SK-N-SH (cell line): ENCODE results near the gene NFKBIA. TPM values are rescaled to one million over a fixed set of nuclear protein-coding genes. Genes with fewer than 3 reads are reported as not detected.

ENCODE experiments used
- CTCF ChIA-PET: fragments of 300-600, 350-600 bp; formaldehyde crosslinking; extraction: SDS; loops from one replicate; lab custom pipeline; 2021; lab: Yijun Ruan, JAX
- POLR2A ChIA-PET: fragments of 350-600 bp; sonication (Branson Sonifier 250); formaldehyde crosslinking; extraction: SDS; loops from one replicate; lab custom pipeline; 2020; ENCODE audit warnings: antibody characterized with exemption, inconsistent platforms; lab: Yijun Ruan, JAX
- DNase-seq: peaks from one replicate; pipeline ENCODE4 v3.0.0; 2012
- H2AFZ ChIP-seq: fragments of 200-600 bp; sonication (generic); 2 replicates; pipeline ENCODE4 v1.8.1; 2016; ENCODE audit warnings: antibody characterized with exemption, mild to moderate bottlenecking, low read depth
- H3F3A ChIP-seq: fragments of 200-600 bp; sonication (generic); replicated peaks from 2 replicates; pipeline ENCODE3; 2016; ENCODE audit warnings: antibody characterized with exemption, mild to moderate bottlenecking; ENCODE audit not compliant: insufficient read depth
- H3K27ac ChIP-seq, 2 experiments: fragments of 200-500 bp in 1 of 2; fragments of 200-600 bp in 1 of 2; sonication (Bioruptor generic) in 1 of 2; sonication (generic), shearing (Covaris generic) in 1 of 2; 2 replicates each; pipeline versions ENCODE4 v1.5.1 to v1.6.1; 2014 to 2016; ENCODE audit warnings: low read depth in 2 of 2, inconsistent platforms in 1 of 2, low read length in 1 of 2, mild to moderate bottlenecking in 1 of 2, mixed read lengths in 1 of 2
- H3K27me3 ChIP-seq: fragments of 200-600 bp; sonication (generic), shearing (Covaris generic); 2 replicates; pipeline ENCODE4 v1.6.1; 2016; ENCODE audit warnings: mixed run types; ENCODE audit not compliant: insufficient read depth
- H3K36me3 ChIP-seq, 2 experiments: fragments of 200-500 bp in 1 of 2; fragments of 200-600 bp in 1 of 2; sonication (Bioruptor generic) in 1 of 2; sonication (generic) in 1 of 2; replicated peaks in 1 of 2; 2 replicates each; pipeline versions ENCODE3 to v1.5.1; 2014 to 2016; ENCODE audit warnings: low read length in 1 of 2, mild to moderate bottlenecking in 1 of 2; ENCODE audit not compliant: insufficient read depth in 2 of 2, control insufficient read depth in 1 of 2
- H3K4me1 ChIP-seq, 2 experiments: fragments of 200-500 bp in 1 of 2; fragments of 200-600 bp in 1 of 2; sonication (Bioruptor generic) in 1 of 2; sonication (generic), shearing (Covaris generic) in 1 of 2; 2 replicates each; pipeline versions ENCODE4 v1.5.1 to v1.6.1; 2014 to 2016; ENCODE audit warnings: low read depth in 1 of 2, low read length in 1 of 2, mixed run types in 1 of 2; ENCODE audit not compliant: insufficient read depth in 2 of 2, control insufficient read depth in 1 of 2
- H3K4me2 ChIP-seq: fragments of 200-600 bp; sonication (generic), shearing (Covaris generic); 2 replicates; pipeline ENCODE4 v1.6.1; 2017; ENCODE audit warnings: mixed run types
- H3K4me3 ChIP-seq, 2 experiments: fragments of 200-500 bp in 1 of 2; fragments of 200-600 bp in 1 of 2; sonication (Bioruptor generic) in 1 of 2; sonication (generic), shearing (Covaris generic) in 1 of 2; 2 replicates each; pipeline versions ENCODE4 v1.5.1 to v1.8.1; 2014 to 2016; ENCODE audit warnings: low read depth in 2 of 2, inconsistent platforms in 1 of 2, low read length in 1 of 2, mild to moderate bottlenecking in 1 of 2, mixed read lengths in 1 of 2, moderate library complexity in 1 of 2
- H3K79me2 ChIP-seq: fragments of 200-600 bp; sonication (generic); 2 replicates; pipeline ENCODE4 v1.8.1; 2017; ENCODE audit warnings: mild to moderate bottlenecking; ENCODE audit not compliant: insufficient read depth
- H3K9ac ChIP-seq: fragments of 200-600 bp; sonication (generic); 2 replicates; pipeline ENCODE4 v1.6.1; 2017; ENCODE audit warnings: mixed run types
- H3K9me2 ChIP-seq: fragments of 200-600 bp; sonication (generic); 2 replicates; pipeline ENCODE4 v1.6.1; 2017; ENCODE audit warnings: mixed run types
- H3K9me3 ChIP-seq: fragments of 200-600 bp; sonication (generic); 2 replicates; pipeline ENCODE4 v1.6.1; 2017; ENCODE audit warnings: mixed run types, mild to moderate bottlenecking, moderate library complexity
- H4K20me1 ChIP-seq: fragments of 200-600 bp; sonication (generic); 2 replicates; pipeline ENCODE4 v1.6.1; 2017; ENCODE audit warnings: mild to moderate bottlenecking, mixed run types; ENCODE audit not compliant: insufficient read depth
- CTCF ChIP-seq: fragments of 200-600 bp; sonication (generic); IDR thresholded peaks from 2 replicates; pipeline ENCODE4 v1.6.1; 2017; ENCODE audit warnings: antibody characterized with exemption, mild to moderate bottlenecking, moderate library complexity
- EP300 ChIP-seq, 2 experiments: IDR thresholded peaks; 2 replicates each; pipeline versions ENCODE4 v1.4.0 to v1.6.1; 2012; ENCODE audit warnings: borderline replicate concordance in 1 of 2, low read depth in 1 of 2, low read length in 1 of 2
- FOSL2 ChIP-seq: IDR thresholded peaks from 2 replicates; pipeline ENCODE4 v1.4.0; 2012; ENCODE audit warnings: low read depth, mild to moderate bottlenecking, moderate library complexity, borderline replicate concordance
- MEF2A ChIP-seq: IDR thresholded peaks from 2 replicates; pipeline ENCODE4 v1.4.0; 2012; ENCODE audit warnings: low read depth, borderline replicate concordance
- NFIC ChIP-seq: IDR thresholded peaks from 2 replicates; pipeline ENCODE4 v1.4.0; 2012; ENCODE audit warnings: borderline replicate concordance
- NRF1 ChIP-seq: IDR thresholded peaks from 2 replicates; pipeline ENCODE4 v1.6.1; 2012; ENCODE audit warnings: low read depth, mild to moderate bottlenecking, low read length
- PBX3 ChIP-seq: IDR thresholded peaks from 2 replicates; pipeline ENCODE4; 2012
- POLR2AphosphoS5 ChIP-seq: IDR thresholded peaks from 2 replicates; pipeline ENCODE4 v1.6.1; 2012; ENCODE audit warnings: low read depth, low read length
- RAD21 ChIP-seq: IDR thresholded peaks from 2 replicates; pipeline ENCODE4 v1.6.1; 2012; ENCODE audit warnings: mild to moderate bottlenecking, low read length
- RCOR1 ChIP-seq: fragments of 150-350 bp; IDR thresholded peaks from 2 replicates; pipeline ENCODE4 v1.6.1; 2017; ENCODE audit warnings: antibody characterized with exemption, low read length
- REST ChIP-seq: IDR thresholded peaks from 2 replicates; pipeline ENCODE4 v1.6.1; 2012; ENCODE audit warnings: mild to moderate bottlenecking, low read depth, low read length, moderate library complexity
- SIN3A ChIP-seq: IDR thresholded peaks from 2 replicates; pipeline ENCODE4 v1.6.1; 2012; ENCODE audit warnings: low read depth, mild to moderate bottlenecking, low read length, moderate library complexity, borderline replicate concordance
- SMC3 ChIP-seq: IDR thresholded peaks from 2 replicates; pipeline ENCODE4 v1.6.1; 2012; ENCODE audit warnings: low read depth, low read length, improper control_type of control experiment
- TAF1 ChIP-seq: IDR thresholded peaks from 2 replicates; pipeline ENCODE4 v1.6.1; 2012; ENCODE audit warnings: low read depth, mild to moderate bottlenecking, low read length, moderate library complexity, borderline replicate concordance
- TCF12 ChIP-seq: IDR thresholded peaks from 2 replicates; pipeline ENCODE4 v1.4.0; 2012
- TEAD4 ChIP-seq: IDR thresholded peaks from 2 replicates; pipeline ENCODE4 v1.4.0; 2012; ENCODE audit warnings: mild to moderate bottlenecking, borderline replicate concordance; ENCODE audit not compliant: insufficient read depth
- WGBS: methylation state at CpG from one replicate; pipeline ENCODE4 v1.1.6; 2017; ENCODE audit warnings: low lambda C conversion rate; 5-methylcytosine and 5-hydroxymethylcytosine counted together
- polyA plus RNA-seq, 3 experiments: library from polyadenylated mRNA; depleted of rRNA; stranded (reverse); fragments of >200 nt; gene quantifications; 2 replicates each; pipeline ENCODE4 v1.2.3, GENCODE V29; 2012
- TF ChIP-seq, protein P1 (sequence below): IDR thresholded peaks from 2 replicates; pipeline ENCODE4 v1.4.0; 2012; ENCODE audit warnings: low read depth
- TF ChIP-seq, protein P2 (sequence below): fragments of 150-350 bp; IDR thresholded peaks from 2 replicates; pipeline ENCODE4 v1.6.1; 2017; ENCODE audit warnings: antibody characterized with exemption, low read length, low read depth, borderline replicate concordance
- TF ChIP-seq, protein P3 (sequence below): fragments of 150-350 bp; IDR thresholded peaks from 2 replicates; pipeline ENCODE4 v1.6.1; 2016; ENCODE audit warnings: mild to moderate bottlenecking, low read depth, low read length

The NFKBIA gene, protein sequence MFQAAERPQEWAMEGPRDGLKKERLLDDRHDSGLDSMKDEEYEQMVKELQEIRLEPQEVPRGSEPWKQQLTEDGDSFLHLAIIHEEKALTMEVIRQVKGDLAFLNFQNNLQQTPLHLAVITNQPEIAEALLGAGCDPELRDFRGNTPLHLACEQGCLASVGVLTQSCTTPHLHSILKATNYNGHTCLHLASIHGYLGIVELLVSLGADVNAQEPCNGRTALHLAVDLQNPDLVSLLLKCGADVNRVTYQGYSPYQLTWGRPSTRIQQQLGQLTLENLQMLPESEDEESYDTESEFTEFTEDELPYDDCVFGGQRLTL
- polyA plus RNA-seq (2012; rRNA removed) = 56.3 and 56.7 TPM in 2 replicates
- 30.8 and 34.1 TPM in 2 replicates for polyA plus RNA-seq (2012; cell fraction: cytosol; rRNA removed)
- 154 and 164 TPM in 2 replicates for polyA plus RNA-seq (2012; cell fraction: nucleus; rRNA removed)

GRCh38 chr14:35404449-35405303 lies at the start of gene NFKBIA:
Gene NFKBIA (minus strand): TSS chr14:35404749. CDS start chr14:35404644, 105 bp downstream.
- Histone ChIP-seq H3K9me3 (no peaks in the 10 kb centered on the region), H3K27me3 (no peaks in the 10 kb centered on the region), H4K20me1 (peaks cover 30% of the 10 kb centered on the region), H3K4me2 (peak within 1 kb of the TSS; percentile 96), H3K36me3 (peaks cover 31 to 35% of the 10 kb centered on the region in 2 experiments), H3K79me2 (peaks cover 38% of the 10 kb centered on the region), H3K4me3 (peak within 1 kb of the TSS; percentile 85 to 87), H2AFZ (peak within 1 kb of the TSS; percentile 70), H3K9ac (peak within 1 kb of the TSS; percentile 98), H3K9me2 (no peaks in the 10 kb centered on the region), H3K4me1 (peaks cover 25 to 33% of the 10 kb centered on the region in 2 experiments; a peak in 3 of 4 replicates), H3F3A (peaks cover 33% of the 10 kb centered on the region), H3K27ac (peak within 1 kb of the TSS; percentile 92 to 98)
- ChIA-PET CTCF (interaction anchor here (0.7 to 3.5 kb wide), 19 partner anchors 8 to 421 kb away, joined by 3 to 26 read pairs (median 3); partner anchors contain the start of genes BRMS1L and INSM2), POLR2A (interaction anchor here (0.6 to 2.2 kb wide), 13 partner anchors 13 to 422 kb away, joined by 3 to 21 read pairs (median 4); partner anchors contain the start of genes BRMS1L, INSM2 and PSMA6)
- WGBS = 4% methylated on average over 34 of the region's 69 CpGs
- DNase-seq = peak; percentile 87
- TF ChIP-seq NRF1 = 0 out of 2 replicates have a peak, but pooled peaks have one; percentile 24
- TF ChIP-seq REST = peak; percentile 32; the same call in 1 of the 2 replicates
- no peak for TF ChIP-seq MEF2A
- TF ChIP-seq FOSL2 = no peak
- TF ChIP-seq PBX3 = peak; percentile 40; the same call in 1 of the 2 replicates
- TF ChIP-seq SMC3 = peak; percentile 30
- TF ChIP-seq POLR2AphosphoS5 = peak; percentile 94
- peak; percentile 80; the same call in 1 of the 2 replicates for TF ChIP-seq SIN3A
- peak; percentile 25; the same call in 1 of the 2 replicates for TF ChIP-seq TCF12
- TF ChIP-seq RAD21 = 0 out of 2 replicates have a peak, but pooled peaks have one; percentile 33
- TF ChIP-seq, protein P1, sequence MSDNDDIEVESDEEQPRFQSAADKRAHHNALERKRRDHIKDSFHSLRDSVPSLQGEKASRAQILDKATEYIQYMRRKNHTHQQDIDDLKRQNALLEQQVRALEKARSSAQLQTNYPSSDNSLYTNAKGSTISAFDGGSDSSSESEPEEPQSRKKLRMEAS = peak; percentile 31; the same call in 1 of the 2 replicates
- TF ChIP-seq CTCF = peak; percentile 52
- TF ChIP-seq EP300 (IDR thresholded peaks at IDR 0.05; ENCODE audit: borderline replicate concordance in 1 of 2, low read depth in 1 of 2, low read length in 1 of 2) = 0 out of 4 replicates have a peak, but pooled peaks of 1 of the 2 experiments have one; percentile 6
- TF ChIP-seq RCOR1 = 0 out of 2 replicates have a peak, but pooled peaks have one; percentile 12
- TF ChIP-seq TAF1 = peak; percentile 87
- TF ChIP-seq TEAD4 = no peak
- TF ChIP-seq, protein P2, sequence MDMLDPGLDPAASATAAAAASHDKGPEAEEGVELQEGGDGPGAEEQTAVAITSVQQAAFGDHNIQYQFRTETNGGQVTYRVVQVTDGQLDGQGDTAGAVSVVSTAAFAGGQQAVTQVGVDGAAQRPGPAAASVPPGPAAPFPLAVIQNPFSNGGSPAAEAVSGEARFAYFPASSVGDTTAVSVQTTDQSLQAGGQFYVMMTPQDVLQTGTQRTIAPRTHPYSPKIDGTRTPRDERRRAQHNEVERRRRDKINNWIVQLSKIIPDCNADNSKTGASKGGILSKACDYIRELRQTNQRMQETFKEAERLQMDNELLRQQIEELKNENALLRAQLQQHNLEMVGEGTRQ = no peak
- TF ChIP-seq, protein P3, sequence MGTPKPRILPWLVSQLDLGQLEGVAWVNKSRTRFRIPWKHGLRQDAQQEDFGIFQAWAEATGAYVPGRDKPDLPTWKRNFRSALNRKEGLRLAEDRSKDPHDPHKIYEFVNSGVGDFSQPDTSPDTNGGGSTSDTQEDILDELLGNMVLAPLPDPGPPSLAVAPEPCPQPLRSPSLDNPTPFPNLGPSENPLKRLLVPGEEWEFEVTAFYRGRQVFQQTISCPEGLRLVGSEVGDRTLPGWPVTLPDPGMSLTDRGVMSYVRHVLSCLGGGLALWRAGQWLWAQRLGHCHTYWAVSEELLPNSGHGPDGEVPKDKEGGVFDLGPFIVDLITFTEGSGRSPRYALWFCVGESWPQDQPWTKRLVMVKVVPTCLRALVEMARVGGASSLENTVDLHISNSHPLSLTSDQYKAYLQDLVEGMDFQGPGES = no peak
- TF ChIP-seq NFIC = peak; percentile 37; the same call in 1 of the 2 replicates
